GM19452 (cell line): Measurements from ENCODE around the gene IER2.

Source experiments
- ATAC-seq: cut with Tn5 transposase; IDR thresholded peaks from one replicate; pipeline ENCODE4 v1.9.1; 2021; ENCODE audit not compliant: unreplicated experiment

The IER2 gene

GRCh38 chr19:13118424-13119193 is 31.6 kb upstream of the IER2 start:
- no peak for ATAC-seq

GRCh38 chr19:13119627-13120026 is 30.6 kb upstream of the IER2 start:
- no peak for ATAC-seq

- no peak for ATAC-seq
These were observed 30.2 kb upstream of the IER2 start for GRCh38 chr19:13120031-13120430.

GRCh38 chr19:13120817-13121216 is 29.4 kb upstream of the IER2 start:
- no peak for ATAC-seq

GRCh38 chr19:13121551-13122274 is 28.5 kb upstream of the IER2 start:
- ATAC-seq = no peak

GRCh38 chr19:13122275-13122878 is 27.8 kb upstream of the IER2 start:
- ATAC-seq = no peak

- ATAC-seq = no peak
These were observed 26.9 kb upstream of the IER2 start for GRCh38 chr19:13122980-13123957.

- no peak for ATAC-seq
These were observed 23.2 kb upstream of the IER2 start for GRCh38 chr19:13127051-13127450.

GRCh38 chr19:13127811-13128575 is 22.2 kb upstream of the IER2 start:
- ATAC-seq = no peak

- no peak for ATAC-seq
These were observed 21.6 kb upstream of the IER2 start for GRCh38 chr19:13128583-13128982.

GRCh38 chr19:13129384-13129783 is 20.8 kb upstream of the IER2 start:
- ATAC-seq = no peak

- no peak for ATAC-seq
These were observed 19.2 kb upstream of the IER2 start for GRCh38 chr19:13130886-13131490.

- ATAC-seq = no peak
These were observed 17.6 kb upstream of the IER2 start for GRCh38 chr19:13132471-13133180.

GRCh38 chr19:13133241-13133870 is 16.9 kb upstream of the IER2 start:
- no peak for ATAC-seq

- ATAC-seq = no peak
These were observed 15.6 kb upstream of the IER2 start for GRCh38 chr19:13134626-13135025.

GRCh38 chr19:13135068-13136062 is 14.8 kb upstream of the IER2 start:
- no peak for ATAC-seq

GRCh38 chr19:13137290-13137794 is 12.9 kb upstream of the IER2 start:
- no peak for ATAC-seq
